HEK293 (cell line): ENCODE measurements around the gene FBXO10.
"Not testable (repeated sequence)": the region's sequence is repeated elsewhere in the genome, so short reads cannot be mapped to it uniquely, and the experiment has no call there.

Source experiments
- CTCF ChIA-PET: fragments of 350-600 bp; formaldehyde crosslinking; extraction: SDS; loops from one replicate; lab custom pipeline; 2021; ENCODE audit warnings: antibody characterized with exemption; lab: Yijun Ruan, JAX
- POLR2A ChIA-PET: fragments of 300-600 bp; formaldehyde crosslinking; extraction: SDS; loops from one replicate; lab custom pipeline; 2020; ENCODE audit warnings: antibody characterized with exemption, inconsistent platforms; lab: Yijun Ruan, JAX
- H3K27ac ChIP-seq: fragments of 200-500 bp; sonication (Bioruptor generic); 2 replicates; pipeline ENCODE4 v1.5.1; 2014; ENCODE audit warnings: low read depth, low read length, control low read depth, inconsistent platforms; ENCODE audit errors: extremely low read depth
- H3K36me3 ChIP-seq, 2 experiments: fragments of 200-500 bp in 1 of 2; sonication (Bioruptor generic) in 1 of 2; 1 replicate in 1 of 2; 2 replicates in 1 of 2; pipeline ENCODE4 v1.5.1; 2014 to 2017; ENCODE audit warnings: inconsistent platforms in 2 of 2, low read length in 2 of 2; ENCODE audit not compliant: control insufficient read depth in 2 of 2, insufficient read depth in 1 of 2
- H3K4me1 ChIP-seq: fragments of 200-500 bp; sonication (Bioruptor generic); 2 replicates; pipeline ENCODE4 v1.5.1; 2014; ENCODE audit warnings: mild to moderate bottlenecking, low read length, inconsistent platforms; ENCODE audit not compliant: control insufficient read depth, insufficient read depth
- H3K4me3 ChIP-seq: 2 replicates; pipeline ENCODE4 v1.5.1; 2011; ENCODE audit warnings: low read depth, mild to moderate bottlenecking, control low read depth, low read length, moderate library complexity
- H3K9me3 ChIP-seq: fragments of 200-500 bp; sonication (Bioruptor generic); 2 replicates; pipeline ENCODE4 v1.5.1; 2014; ENCODE audit warnings: low read depth, low read length, inconsistent platforms; ENCODE audit not compliant: control insufficient read depth, insufficient read depth
- BCL11A ChIP-seq: fragments of 450-650 bp; formaldehyde crosslinking; IDR thresholded peaks from 2 replicates; pipeline ENCODE4 v1.5.1; 2016; ENCODE audit warnings: low read depth, missing biosample characterization, missing genetic modification characterization
- BCL11B ChIP-seq: fragments of 450-650 bp; formaldehyde crosslinking; IDR thresholded peaks from 2 replicates; pipeline ENCODE4 v1.5.1; 2016; ENCODE audit warnings: low read depth, missing biosample characterization, missing genetic modification characterization
- HOXC10 ChIP-seq: sonication (generic); formaldehyde crosslinking; IDR thresholded peaks from 2 replicates; pipeline ENCODE4 v1.8.1; 2023; ENCODE audit warnings: mild to moderate bottlenecking, missing genetic modification reagents
- HOXD13 ChIP-seq: sonication (generic); formaldehyde crosslinking; IDR thresholded peaks from 2 replicates; pipeline ENCODE4 v1.8.0; 2022; ENCODE audit warnings: missing genetic modification reagents, borderline replicate concordance
- KLF10 ChIP-seq: fragments of 450-650 bp; IDR thresholded peaks from 2 replicates; pipeline ENCODE4 v1.5.1; 2018; ENCODE audit warnings: missing biosample characterization, mild to moderate bottlenecking, missing genetic modification characterization
- PRDM10 ChIP-seq: fragments of 450-650 bp; formaldehyde crosslinking; IDR thresholded peaks from 2 replicates; pipeline ENCODE4 v1.5.1; 2016; ENCODE audit warnings: missing biosample characterization, missing genetic modification characterization
- PRDM4 ChIP-seq: fragments of 450-650 bp; formaldehyde crosslinking; IDR thresholded peaks from 2 replicates; pipeline ENCODE4 v1.5.1; 2017; ENCODE audit warnings: missing biosample characterization, missing genetic modification characterization
- WT1 ChIP-seq: fragments of 450-650 bp; formaldehyde crosslinking; IDR thresholded peaks from 2 replicates; pipeline ENCODE4 v1.5.1; 2016; ENCODE audit warnings: missing biosample characterization, missing genetic modification characterization
- ZBTB21 ChIP-seq: fragments of 450-650 bp; formaldehyde crosslinking; IDR thresholded peaks from 2 replicates; pipeline ENCODE4 v1.5.1; 2017; ENCODE audit warnings: missing biosample characterization, missing genetic modification characterization
- ZBTB6 ChIP-seq: fragments of 450-650 bp; formaldehyde crosslinking; IDR thresholded peaks from 2 replicates; pipeline ENCODE4 v1.5.1; 2017; ENCODE audit warnings: missing biosample characterization, missing genetic modification characterization
- ZFHX2 ChIP-seq: fragments of 450-650 bp; formaldehyde crosslinking; conservative IDR thresholded peaks from 2 replicates; pipeline ENCODE4 v1.5.1; 2016; ENCODE audit warnings: missing biosample characterization, missing genetic modification characterization
- ZNF350 ChIP-seq: fragments of 450-650 bp; formaldehyde crosslinking; IDR thresholded peaks from 2 replicates; pipeline ENCODE4 v1.5.0; 2017; ENCODE audit warnings: missing biosample characterization, mild to moderate bottlenecking, missing genetic modification characterization
- ZNF423 ChIP-seq: fragments of 450-650 bp; formaldehyde crosslinking; IDR thresholded peaks from 2 replicates; pipeline ENCODE4 v1.5.1; 2016; ENCODE audit warnings: missing biosample characterization, missing genetic modification characterization
- ZNF610 ChIP-seq: fragments of 450-650 bp; formaldehyde crosslinking; IDR thresholded peaks from 2 replicates; pipeline ENCODE4 v1.5.1; 2016; ENCODE audit warnings: missing biosample characterization, missing genetic modification characterization, borderline replicate concordance
- ZNF704 ChIP-seq: fragments of 450-650 bp; formaldehyde crosslinking; IDR thresholded peaks from 2 replicates; pipeline ENCODE4 v1.5.1; 2016; ENCODE audit warnings: missing biosample characterization, missing genetic modification characterization
- ZNF791 ChIP-seq: fragments of 450-650 bp; formaldehyde crosslinking; IDR thresholded peaks from 2 replicates; pipeline ENCODE4 v1.5.1; 2016; ENCODE audit warnings: missing biosample characterization, missing genetic modification characterization
- ZNF792 ChIP-seq: fragments of 450-650 bp; formaldehyde crosslinking; IDR thresholded peaks from 2 replicates; pipeline ENCODE4 v1.5.1; 2016; ENCODE audit warnings: missing biosample characterization, missing genetic modification characterization

FBXO10 gene

GRCh38 chr9:37514999-37515398 lies 61.2 kb downstream of the FBXO10 start:
- Histone ChIP-seq H3K27ac (no peak overlapping the region), H3K4me3 (no peak overlapping the region), H3K36me3 (peaks cover 0 to 47% of the 10 kb centered on the region in 2 experiments; a peak in 1 of 3 replicates), H3K9me3 (no peaks in the 10 kb centered on the region), H3K4me1 (no peaks in the 10 kb centered on the region)
- ChIA-PET CTCF (no interaction called here), POLR2A (interaction anchor here (0.6 kb wide), 1 partner anchor 29 kb away, joined by 3 read pairs; the partner anchor contains the start of gene POLR1E)
- TF ChIP-seq BCL11B (tag by site-specific recombination) (no peak), HOXC10 (CRISPR knock-in tag) (no peak), PRDM4 (no peak), ZNF791 (tag by site-specific recombination) (no peak), ZNF610 (tag by site-specific recombination) (no peak)

- H3K27ac ChIP-seq, H3K9me3 ChIP-seq, POLR2A ChIA-PET, H3K4me3 ChIP-seq, H3K4me1 ChIP-seq, CTCF ChIA-PET: not testable (repeated sequence)
- peaks cover 0 to 48% of the 10 kb centered on the region in 2 experiments; a peak in 1 of 3 replicates for H3K36me3 ChIP-seq
These were observed 61.8 kb downstream of the FBXO10 start for GRCh38 chr9:37514415-37514814.

- ChIA-PET POLR2A (no interaction called here), CTCF (no interaction called here)
- no peak overlapping the region for H3K4me3 ChIP-seq
- TF ChIP-seq ZNF423 (no peak), HOXD13 (no peak), ZNF350 (tag by site-specific recombination) (no peak), WT1 (tag by site-specific recombination) (no peak), ZNF704 (tag by site-specific recombination) (no peak), KLF10 (tag by site-specific recombination) (no peak), ZBTB21 (tag by site-specific recombination) (no peak), PRDM10 (tag by site-specific recombination) (no peak), BCL11A (tag by site-specific recombination) (no peak), PRDM4 (no peak), ZFHX2 (tag by site-specific recombination) (no peak), ZNF792 (tag by site-specific recombination) (no peak), ZBTB6 (tag by site-specific recombination) (no peak)
These were observed 63.7 kb downstream of the FBXO10 start for GRCh38 chr9:37512437-37512836.

More at GRCh38 chr9:37512437-37512836, 63.7 kb downstream of the FBXO10 start:
- peaks cover 0 to 52% of the 10 kb centered on the region in 2 experiments; a peak in 1 of 3 replicates for H3K36me3 ChIP-seq
- H3K4me1 ChIP-seq: no peaks in the 10 kb centered on the region
- H3K27ac ChIP-seq: no peak overlapping the region
- no peaks in the 10 kb centered on the region for H3K9me3 ChIP-seq
